Activated effector memory CD4-positive, alpha-beta T cell treated with Interleukin-2 at 50 U/mL for 16 hours (primary cell): ENCODE measurements around the gene NMRK2.
A peak's percentile ranks its signal among the peaks of the same experiment; 100 is the strongest.

Experiments
- DNase-seq: peaks from one replicate; pipeline ENCODE4 v3.0.0-alpha.2; 2020

The NMRK2 gene

DNA sequence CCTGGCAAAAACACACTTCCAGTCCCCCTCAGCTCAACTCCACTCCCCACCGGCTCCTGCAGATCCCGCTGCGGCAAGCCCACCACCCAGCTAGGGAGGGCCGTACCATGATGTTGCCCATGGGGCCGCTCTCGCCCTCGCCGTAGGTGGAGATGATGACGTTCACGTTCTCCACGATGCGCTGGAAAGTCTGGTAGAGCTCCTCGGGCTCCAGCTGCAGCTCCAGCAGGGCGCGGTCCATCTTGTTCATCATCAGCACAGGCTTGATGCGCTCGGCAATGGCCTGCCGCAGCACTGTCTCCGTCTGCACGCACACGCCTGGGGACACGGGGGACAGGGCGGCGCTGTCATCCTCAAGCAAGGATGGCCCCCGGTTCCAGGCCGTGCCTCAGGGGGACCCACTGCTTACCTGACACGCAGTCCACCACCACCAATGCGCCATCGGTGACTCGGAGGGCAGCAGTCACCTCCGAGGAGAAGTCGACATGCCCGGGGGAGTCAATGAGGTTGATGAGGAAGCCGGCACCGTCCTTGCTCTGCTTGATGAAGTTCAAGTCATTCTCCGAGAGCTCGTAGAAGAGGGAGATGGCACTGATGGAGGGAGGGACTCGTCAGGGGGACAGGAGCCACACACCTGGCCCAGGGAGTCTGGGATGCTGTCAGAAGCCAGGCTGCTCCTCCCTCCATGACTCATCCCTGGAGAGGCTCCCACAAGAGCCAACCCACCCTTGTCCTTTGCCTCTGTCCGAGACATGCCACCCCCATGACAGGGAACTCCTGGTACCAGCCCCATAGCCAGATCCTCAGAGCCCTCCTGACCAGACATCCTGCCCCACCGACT, 50.1 kb downstream of the NMRK2 start:
- DNase-seq, result no peak

DNA sequence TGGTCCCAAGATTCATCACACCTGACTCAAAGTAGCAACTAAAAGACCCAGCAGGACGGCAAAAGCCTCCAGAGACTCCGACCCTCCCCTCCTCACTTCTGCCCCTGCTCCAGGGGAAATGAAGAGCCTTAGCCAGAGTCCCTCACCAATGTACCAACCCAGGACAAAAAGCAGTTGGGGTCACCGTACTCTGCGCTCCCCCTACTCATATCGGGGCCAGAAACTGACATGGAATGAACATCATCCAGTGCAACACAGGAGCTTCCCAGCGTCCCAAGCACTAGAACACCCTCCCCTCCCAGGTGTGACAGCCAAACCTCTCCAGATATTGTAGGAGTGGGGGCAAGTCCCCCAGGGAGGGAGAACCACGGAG, 50.7 kb downstream of the NMRK2 start:
- DNase-seq, result no peak

DNA sequence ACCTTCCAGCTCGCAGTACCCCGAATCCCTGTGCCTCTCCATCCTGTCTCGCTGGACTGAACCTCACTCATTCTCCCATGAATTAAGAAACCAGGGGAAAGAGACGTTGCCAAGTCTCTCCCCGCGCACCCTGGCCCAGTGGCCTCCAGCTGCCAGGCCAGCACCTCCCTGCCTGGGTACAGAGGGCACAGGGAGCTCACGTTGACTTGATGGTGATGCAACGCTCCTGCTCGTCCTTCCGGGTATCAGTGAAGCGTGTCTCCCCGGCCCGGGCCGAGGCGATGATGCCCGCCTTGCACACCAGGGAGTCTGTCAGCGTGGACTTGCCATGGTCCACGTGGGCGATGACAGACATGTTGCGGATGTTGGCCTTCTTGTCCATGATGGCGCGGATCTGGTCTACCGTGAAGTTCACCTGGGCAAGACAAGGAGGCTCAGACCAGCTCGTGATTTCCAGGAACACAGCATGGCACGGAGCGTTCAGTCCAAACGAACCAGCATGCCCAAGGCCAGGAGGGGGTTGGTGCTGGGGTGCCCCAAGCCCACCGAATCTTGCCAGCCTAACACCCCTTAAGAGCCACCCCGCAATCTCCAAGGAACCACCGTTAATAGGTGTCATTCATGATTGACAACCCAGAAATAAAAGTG, 51.2 kb downstream of the NMRK2 start:
- no peak for DNase-seq

DNA sequence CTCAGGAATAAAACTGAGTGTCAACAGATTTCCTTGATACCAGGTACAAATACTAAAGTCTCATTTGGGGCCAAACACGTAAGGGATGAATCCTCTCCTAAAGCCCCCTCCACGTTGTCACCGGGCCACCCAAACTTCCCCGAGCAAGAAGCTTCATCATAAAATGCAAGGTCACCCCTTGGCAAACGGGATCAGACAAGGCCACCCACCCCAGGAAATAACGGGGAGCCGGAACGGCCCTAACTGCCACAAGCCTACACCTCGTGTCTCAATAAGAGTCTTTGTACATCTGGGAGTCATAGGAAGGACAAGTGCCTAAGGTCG, 51.7 kb downstream of the NMRK2 start:
- no peak for DNase-seq

DNA sequence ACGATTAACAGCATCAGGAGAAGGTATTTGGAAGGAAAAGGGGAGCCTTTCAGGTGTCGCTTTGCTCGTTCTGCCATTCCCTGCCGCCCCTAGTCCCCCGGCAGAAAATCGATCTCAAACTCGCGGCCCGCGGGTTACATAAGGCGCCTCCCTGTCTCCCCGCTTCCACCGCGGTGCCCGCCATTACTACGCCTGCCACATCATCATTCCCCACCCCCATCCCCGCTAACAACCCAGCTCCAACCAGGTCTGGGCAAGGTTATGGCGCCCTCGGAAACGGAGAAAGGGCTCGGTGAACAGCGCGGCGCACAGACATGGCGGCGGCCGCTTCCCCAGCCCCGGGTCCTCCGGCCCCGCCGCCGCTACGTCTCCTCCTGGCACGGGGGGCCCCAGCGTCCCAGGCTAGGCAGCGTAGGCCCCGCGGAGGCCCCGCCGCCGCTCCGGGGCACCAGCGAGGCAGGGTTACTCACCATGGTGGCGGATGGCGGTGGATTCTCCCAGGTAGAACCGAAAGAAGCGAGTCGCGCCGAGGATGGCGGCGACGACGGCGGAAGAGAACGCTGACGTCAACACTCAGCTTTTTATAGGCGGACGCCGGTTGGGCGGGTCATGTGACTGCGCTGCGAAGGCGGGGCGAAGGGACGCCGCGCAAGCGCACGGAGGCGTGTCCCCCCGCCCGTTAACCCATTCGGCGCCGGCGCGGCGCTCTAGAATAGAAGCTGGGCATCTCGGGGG, 52.2 kb downstream of the NMRK2 start, which contains the start of gene EEF2:
Gene EEF2, minus strand, starts transcription at position 556 of the 735 bp plus-strand sequence. Its CDS starts 83 bp downstream, at position 473.
- peak; percentile 85 for DNase-seq

DNA sequence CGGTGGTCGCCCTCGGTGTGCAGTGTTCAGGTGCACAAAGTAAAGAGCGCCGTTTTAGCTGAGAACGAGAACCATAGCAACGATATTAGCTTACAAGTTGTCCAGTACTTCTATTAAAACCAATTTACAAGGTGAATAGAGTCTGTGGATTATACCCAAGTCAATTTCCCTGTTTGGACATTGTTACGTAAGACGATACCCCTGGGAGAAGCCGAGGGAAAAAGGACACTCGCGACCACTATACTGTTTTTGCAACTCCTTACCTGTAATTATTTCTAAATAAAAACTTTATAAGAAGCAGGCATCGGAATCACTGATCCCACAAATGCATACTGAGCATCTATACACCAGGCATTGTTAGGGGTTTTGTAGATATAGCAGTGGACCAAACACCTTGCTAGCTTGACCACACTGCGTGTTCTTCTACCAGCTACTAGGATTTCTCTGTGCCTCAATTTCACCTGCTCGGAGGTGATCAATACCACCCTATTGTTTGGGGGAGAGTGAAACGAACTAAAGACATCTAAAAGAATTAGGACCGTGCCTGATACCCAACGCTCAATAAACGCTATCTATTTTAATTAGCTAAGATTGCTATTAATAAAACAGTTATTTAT, 52.9 kb downstream of the NMRK2 start:
- no peak for DNase-seq

DNA sequence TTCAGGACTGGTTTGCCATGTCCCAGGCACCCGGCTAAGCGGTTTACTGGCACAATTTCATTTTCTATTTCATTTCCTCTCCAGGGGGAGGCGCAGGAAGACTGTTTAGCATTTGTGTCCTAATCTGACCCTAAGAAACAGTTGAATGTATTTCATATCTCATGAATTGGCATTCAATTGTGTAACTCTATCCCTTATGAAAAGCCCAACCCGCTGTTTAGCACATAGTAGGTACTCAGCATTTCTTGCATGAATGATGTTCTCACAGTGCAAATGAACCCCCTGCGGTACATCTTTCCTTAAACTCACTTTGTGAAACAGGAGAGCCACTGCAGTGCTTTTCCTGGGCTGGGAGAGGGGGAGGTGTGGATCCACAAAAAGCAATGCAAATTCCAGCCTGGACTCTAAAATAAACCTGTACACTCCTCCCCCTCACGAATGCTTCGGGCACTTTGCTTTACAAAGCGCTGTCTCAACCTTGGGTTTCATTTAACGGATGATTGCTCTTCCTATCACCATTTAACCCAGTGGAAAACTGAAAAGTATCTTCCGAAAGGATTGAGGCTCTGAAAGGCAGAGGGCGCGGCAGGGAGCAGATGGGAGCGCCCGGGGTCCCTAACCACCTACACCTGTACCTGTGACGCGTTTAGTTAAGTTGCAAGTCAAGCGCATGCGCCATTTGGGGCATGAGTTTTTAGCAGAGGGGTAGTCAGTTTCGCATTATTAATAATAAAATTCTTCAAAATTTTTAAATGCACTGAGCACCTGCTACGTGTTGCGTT, 53.6 kb downstream of the NMRK2 start:
- DNase-seq, result peak; percentile 37

DNA sequence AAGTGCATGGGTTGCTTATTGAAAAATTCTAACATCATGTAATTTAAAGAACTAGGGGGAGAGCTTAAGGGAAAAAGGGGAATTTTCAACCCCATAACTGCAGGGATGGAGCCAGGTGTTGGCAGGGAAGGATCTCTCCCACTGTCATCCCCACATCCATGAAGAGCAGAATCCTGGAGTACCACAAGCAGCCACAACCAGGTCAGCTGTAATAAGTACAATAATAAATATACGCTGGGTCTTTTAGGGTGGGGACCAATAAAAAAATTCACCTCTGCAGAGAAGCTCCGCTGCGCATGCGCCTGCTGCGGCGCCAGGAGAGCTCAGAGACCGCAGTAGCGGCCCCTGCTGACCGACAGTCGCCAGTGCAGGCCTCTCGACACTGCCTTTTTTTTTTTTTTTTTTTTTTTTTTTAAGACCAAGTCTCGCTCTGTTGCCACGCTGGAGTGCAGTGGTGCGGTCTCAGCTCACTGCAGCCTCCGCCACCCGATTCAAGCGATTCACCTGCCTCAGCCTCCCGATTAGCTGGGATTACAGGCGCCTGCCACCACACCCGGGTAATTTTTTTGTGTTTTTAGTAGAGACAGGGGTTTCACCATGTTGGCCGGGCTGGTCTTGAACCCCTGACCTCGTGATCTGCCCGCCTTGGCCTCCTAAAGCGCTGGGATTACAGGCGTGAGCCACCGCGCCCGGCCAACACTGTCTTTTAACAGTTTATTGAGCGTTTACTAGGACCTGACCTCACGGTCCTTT, 54.9 kb downstream of the NMRK2 start:
- peak; percentile 82 for DNase-seq

DNA sequence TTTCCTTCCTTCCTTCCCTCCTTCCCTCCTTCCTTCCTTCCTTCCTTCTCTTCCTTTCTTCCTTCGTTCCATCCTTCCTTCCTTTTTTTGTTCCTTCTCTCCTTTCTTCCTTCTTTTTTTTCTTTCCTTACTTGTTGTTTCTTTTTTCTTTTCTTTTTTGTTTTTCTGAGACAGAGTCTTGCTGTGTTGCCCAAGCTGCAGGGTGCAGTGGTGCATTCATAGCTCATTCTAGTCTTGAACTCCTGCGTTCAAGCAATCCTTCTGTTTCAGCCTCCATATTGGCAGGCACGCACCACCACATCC, 57.9 kb downstream of the NMRK2 start:
- DNase-seq, result no peak
